Activated naive CD8-positive, alpha-beta T cell treated with anti-CD3 and anti-CD28 coated beads, Interleukin-2, amount 10 ng/mL, durations not matched to agents 7 days and 5 days (primary cell): ENCODE results near the gene MARCHF2. TPM values are rescaled to one million over a fixed set of nuclear protein-coding genes. Genes with fewer than 3 reads are reported as not detected.
"Not testable (repeated sequence)": the region's sequence is repeated elsewhere in the genome, so short reads cannot be mapped to it uniquely, and the experiment has no call there.

Experiments
- ATAC-seq: fragments of 150-1000 bp; cut with Tn5 transposase; one replicate; pipeline ENCODE4 v1.10.0; 2021; ENCODE audit warnings: low read depth, moderate library complexity
- POLR2A ChIA-PET: fragments of 350-600 bp; sonication (Branson Sonifier 250); formaldehyde crosslinking; loops from one replicate; lab custom pipeline; 2021; ENCODE audit warnings: antibody characterized with exemption; lab: Charles Lee
- DNase-seq: peaks from one replicate; pipeline ENCODE4 v3.0.0; 2021
- H3K27ac Mint-ChIP-seq: one replicate; pipeline ENCODE4 v1.8.0; 2022; ENCODE audit warnings: mild to moderate bottlenecking, mixed read lengths
- H3K27me3 Mint-ChIP-seq: one replicate; pipeline ENCODE4 v1.8.0; 2022; ENCODE audit warnings: mild to moderate bottlenecking, moderate library complexity, mixed read lengths
- H3K36me3 Mint-ChIP-seq: one replicate; pipeline ENCODE4 v1.8.0; 2021; ENCODE audit warnings: mild to moderate bottlenecking, mixed read lengths
- H3K4me1 Mint-ChIP-seq: one replicate; pipeline ENCODE4 v1.8.0; 2021; ENCODE audit warnings: mixed read lengths
- H3K4me3 Mint-ChIP-seq: one replicate; pipeline ENCODE4 v1.8.0; 2022; ENCODE audit warnings: mild to moderate bottlenecking, moderate library complexity, mixed read lengths
- H3K9me3 Mint-ChIP-seq: one replicate; pipeline ENCODE4 v1.8.0; 2021; ENCODE audit warnings: mixed read lengths
- total RNA-seq, 2 experiments: library from RNA; stranded (reverse); gene quantifications; one replicate each; pipeline ENCODE4 v1.2.3, GENCODE V29; 2021

MARCHF2 gene
- total RNA-seq, 2 experiments from 2014 or later = 23.9 to 25.0 TPM

DNA sequence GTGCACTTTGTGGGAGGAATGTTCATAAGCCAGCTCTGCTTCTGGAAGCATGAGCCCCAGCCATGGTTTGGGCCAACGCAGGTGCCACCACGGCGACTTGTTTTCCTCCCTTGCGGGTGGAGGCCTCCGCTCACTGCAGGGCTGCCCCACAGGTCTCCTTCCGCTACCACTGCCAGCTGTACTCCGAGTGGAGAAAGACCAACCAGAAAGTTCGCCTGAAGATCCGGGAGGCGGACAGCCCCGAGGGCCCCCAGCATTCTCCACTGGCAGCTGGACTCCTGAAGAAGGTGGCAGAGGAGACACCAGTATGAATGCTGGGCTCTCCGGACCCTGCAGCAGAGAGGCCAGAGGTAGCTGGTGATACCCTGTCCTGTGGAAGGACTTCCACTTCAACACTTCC is 25.1 kb downstream of the MARCHF2 start:
- POLR2A ChIA-PET = interaction anchor here (0.7 kb wide), 1 partner anchor 87 kb away, joined by 3 read pairs; no protein-coding TSS in a partner anchor
- Mint-ChIP-seq H3K4me1 (peaks cover 8% of the 10 kb centered on the region), H3K27me3 (peaks cover 1% of the 10 kb centered on the region), H3K27ac (no peak overlapping the region), H3K4me3 (no peak overlapping the region), H3K36me3 (peaks cover 4% of the 10 kb centered on the region), H3K9me3 (no peaks in the 10 kb centered on the region)
- ATAC-seq (no peak), DNase-seq (no peak)

GRCh38 chr19:8441725-8442544 is 28.8 kb downstream of the MARCHF2 start:
- Mint-ChIP-seq H3K27me3 (peaks cover 4% of the 10 kb centered on the region), H3K36me3 (peaks cover 5% of the 10 kb centered on the region), H3K27ac (no peak overlapping the region), H3K4me3 (no peak overlapping the region), H3K4me1 (peaks cover 13% of the 10 kb centered on the region), H3K9me3 (no peaks in the 10 kb centered on the region)
- POLR2A ChIA-PET = interaction anchor here (0.6 kb wide), 1 partner anchor 13 kb away, joined by 4 read pairs; no protein-coding TSS in a partner anchor
- no peak for DNase-seq
- ATAC-seq = no peak

DNA sequence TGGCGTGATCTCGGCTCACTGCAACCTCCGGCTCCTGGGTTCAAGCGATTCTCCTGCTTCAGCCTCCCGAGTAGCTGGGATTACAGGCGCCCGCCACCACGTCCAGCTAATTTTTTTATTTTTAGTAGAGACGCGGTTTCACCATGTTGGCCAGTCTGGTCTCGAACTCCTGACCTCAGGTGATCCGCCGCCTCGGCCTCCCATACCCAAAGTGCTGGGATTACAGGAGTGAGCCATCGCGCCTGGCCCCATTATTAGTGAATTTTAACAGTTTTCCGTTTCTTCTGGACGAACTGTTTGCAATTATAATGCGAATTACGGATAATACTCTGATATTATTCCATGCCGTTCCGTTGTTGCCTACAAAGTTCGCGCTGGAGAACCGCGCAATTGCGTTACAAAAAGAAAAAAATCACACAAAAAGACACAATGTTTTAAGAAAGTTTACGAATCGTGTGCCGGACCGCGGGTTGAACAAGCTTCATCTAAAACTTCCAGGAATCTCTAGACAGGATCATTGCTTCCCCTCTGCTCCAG is 31.1 kb downstream of the MARCHF2 start:
- Mint-ChIP-seq H3K36me3 (peaks cover 12% of the 10 kb centered on the region), H3K27ac (peak overlapping the region; percentile 99), H3K4me3 (peak overlapping the region; percentile 100), H3K4me1 (peaks cover 30% of the 10 kb centered on the region)
- not testable (repeated sequence) for H3K9me3 Mint-ChIP-seq, DNase-seq, H3K27me3 Mint-ChIP-seq, ATAC-seq
- POLR2A ChIA-PET = interaction anchor here (0.6 to 3.2 kb wide), 15 partner anchors 8 to 234 kb away, joined by 3 to 32 read pairs (median 5); partner anchors contain the start of genes MARCHF2 and ZNF414

- ATAC-seq (peak; percentile 96), DNase-seq (peak; percentile 100)
- peaks cover 12% of the 10 kb centered on the region for H3K36me3 Mint-ChIP-seq
- POLR2A ChIA-PET = interaction anchor here (0.6 to 3.2 kb wide), 15 partner anchors 9 to 126 kb away, joined by 3 to 32 read pairs (median 5); partner anchors contain the start of genes MARCHF2 and ZNF414
- peaks cover 4% of the 10 kb centered on the region for H3K27me3 Mint-ChIP-seq
- H3K4me1 Mint-ChIP-seq = peaks cover 33% of the 10 kb centered on the region
- peak within 1 kb of the TSS; percentile 100 for H3K4me3 Mint-ChIP-seq
- H3K9me3 Mint-ChIP-seq = no peaks in the 10 kb centered on the region
- H3K27ac Mint-ChIP-seq = peak within 1 kb of the TSS; percentile 99
Measured at GRCh38 chr19:8444677-8445487, 31.8 kb downstream of the MARCHF2 start, which contains the start of gene HNRNPM. HNRNPM (plus strand) TSS chr19:8444975; CDS start chr19:8444999, 24 bp downstream.

GRCh38 chr19:8445488-8446001 is 32.4 kb downstream of the MARCHF2 start:
- peaks cover 37% of the 10 kb centered on the region for H3K4me1 Mint-ChIP-seq
- POLR2A ChIA-PET = interaction anchor here (1.0 to 3.2 kb wide), 8 partner anchors 11 to 125 kb away, joined by 3 to 32 read pairs (median 6); partner anchors contain the start of genes MARCHF2 and ZNF414
- ATAC-seq = peak; percentile 15

DNA sequence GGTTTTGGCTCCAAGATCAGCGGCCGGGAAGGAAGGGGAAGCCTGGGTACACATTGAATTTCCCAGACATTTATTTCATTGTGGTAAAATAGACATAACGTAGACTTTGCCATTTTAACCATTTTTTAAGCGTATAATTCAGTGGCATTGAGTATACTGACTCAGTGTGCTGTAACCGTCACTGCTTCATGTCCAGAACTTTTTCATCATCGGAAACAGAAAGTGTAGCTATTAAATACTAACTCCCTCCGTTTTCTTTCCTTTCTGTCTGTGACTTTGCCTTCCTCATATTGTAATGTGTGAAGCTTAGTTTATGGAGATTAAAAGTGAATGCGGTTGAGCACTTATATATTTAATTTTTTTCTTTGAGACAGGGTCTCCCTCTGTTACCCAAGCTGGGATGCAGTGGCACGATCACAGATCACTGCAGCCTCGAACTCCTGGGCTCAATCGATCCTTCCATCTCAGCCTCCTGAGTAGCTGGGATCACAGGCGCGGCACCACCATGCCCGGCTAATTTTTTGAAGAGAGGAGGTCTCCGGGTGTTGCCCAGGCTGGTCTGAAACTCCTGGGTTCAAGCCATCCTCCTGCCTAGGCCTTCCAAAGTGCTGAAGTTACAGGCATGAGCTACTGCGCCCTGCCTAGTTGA is 33.1 kb downstream of the MARCHF2 start:
- H3K4me1 Mint-ChIP-seq = peaks cover 39% of the 10 kb centered on the region
- DNase-seq = no peak
- peaks cover 4% of the 10 kb centered on the region for H3K27me3 Mint-ChIP-seq
- ATAC-seq = no peak
- peak overlapping the region; percentile 80 for H3K27ac Mint-ChIP-seq
- peaks cover 12% of the 10 kb centered on the region for H3K36me3 Mint-ChIP-seq
- no peaks in the 10 kb centered on the region for H3K9me3 Mint-ChIP-seq
- POLR2A ChIA-PET = interaction anchor here (0.5 to 3.2 kb wide), 8 partner anchors 28 to 124 kb away, joined by 3 to 32 read pairs (median 4); partner anchors contain the start of genes MARCHF2 and ZNF414
- peak overlapping the region; percentile 87 for H3K4me3 Mint-ChIP-seq

More at GRCh38 chr19:8445488-8446001, 32.4 kb downstream of the MARCHF2 start:
- H3K27me3 Mint-ChIP-seq = peaks cover 4% of the 10 kb centered on the region
- H3K9me3 Mint-ChIP-seq = no peaks in the 10 kb centered on the region
- peaks cover 12% of the 10 kb centered on the region for H3K36me3 Mint-ChIP-seq
- peak; percentile 72 for DNase-seq
- peak overlapping the region; percentile 87 for H3K4me3 Mint-ChIP-seq
- peak overlapping the region; percentile 80 for H3K27ac Mint-ChIP-seq

DNA sequence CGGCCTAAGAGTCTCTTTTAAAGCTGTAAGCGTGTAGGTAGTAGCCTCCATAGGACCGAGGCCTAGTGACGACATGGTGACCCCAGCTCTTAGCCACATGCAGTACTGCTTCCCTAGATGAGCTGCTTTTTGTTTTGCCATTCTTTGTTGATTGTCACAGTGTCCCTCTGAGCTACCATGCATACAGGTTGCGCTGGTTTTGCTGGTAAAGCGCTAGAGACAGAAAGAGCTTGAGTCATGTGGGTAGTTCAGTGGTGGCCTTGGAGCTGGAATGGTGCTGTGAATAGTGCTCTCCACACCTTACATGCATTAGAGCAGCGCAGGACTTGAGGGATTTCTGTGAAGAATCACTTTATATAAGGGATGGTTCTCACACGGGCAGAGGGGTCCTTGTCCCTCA is 36.7 kb downstream of the MARCHF2 start:
- Mint-ChIP-seq H3K4me1 (peaks cover 60% of the 10 kb centered on the region), H3K9me3 (no peaks in the 10 kb centered on the region), H3K27ac (no peak overlapping the region), H3K27me3 (no peaks in the 10 kb centered on the region), H3K36me3 (peaks cover 19% of the 10 kb centered on the region), H3K4me3 (peak overlapping the region; percentile 8)
- POLR2A ChIA-PET = no interaction called here
- DNase-seq (no peak), ATAC-seq (no peak)

GRCh38 chr19:8451377-8451776 is 38.3 kb downstream of the MARCHF2 start:
- POLR2A ChIA-PET = no interaction called here
- peaks cover 57% of the 10 kb centered on the region for H3K4me1 Mint-ChIP-seq
- ATAC-seq (no peak), DNase-seq (no peak)
- peaks cover 20% of the 10 kb centered on the region for H3K36me3 Mint-ChIP-seq
- peak overlapping the region; percentile 39 for H3K4me3 Mint-ChIP-seq
- H3K27me3 Mint-ChIP-seq = no peaks in the 10 kb centered on the region
- H3K27ac Mint-ChIP-seq = peak overlapping the region; percentile 25
- H3K9me3 Mint-ChIP-seq = no peaks in the 10 kb centered on the region

GRCh38 chr19:8451885-8452284 is 38.8 kb downstream of the MARCHF2 start:
- DNase-seq (no peak), ATAC-seq (no peak)
- Mint-ChIP-seq H3K27me3 (no peaks in the 10 kb centered on the region), H3K36me3 (peaks cover 24% of the 10 kb centered on the region), H3K4me3 (peak overlapping the region; percentile 39), H3K27ac (no peak overlapping the region), H3K4me1 (peaks cover 58% of the 10 kb centered on the region), H3K9me3 (no peaks in the 10 kb centered on the region)
- POLR2A ChIA-PET = no interaction called here

DNA sequence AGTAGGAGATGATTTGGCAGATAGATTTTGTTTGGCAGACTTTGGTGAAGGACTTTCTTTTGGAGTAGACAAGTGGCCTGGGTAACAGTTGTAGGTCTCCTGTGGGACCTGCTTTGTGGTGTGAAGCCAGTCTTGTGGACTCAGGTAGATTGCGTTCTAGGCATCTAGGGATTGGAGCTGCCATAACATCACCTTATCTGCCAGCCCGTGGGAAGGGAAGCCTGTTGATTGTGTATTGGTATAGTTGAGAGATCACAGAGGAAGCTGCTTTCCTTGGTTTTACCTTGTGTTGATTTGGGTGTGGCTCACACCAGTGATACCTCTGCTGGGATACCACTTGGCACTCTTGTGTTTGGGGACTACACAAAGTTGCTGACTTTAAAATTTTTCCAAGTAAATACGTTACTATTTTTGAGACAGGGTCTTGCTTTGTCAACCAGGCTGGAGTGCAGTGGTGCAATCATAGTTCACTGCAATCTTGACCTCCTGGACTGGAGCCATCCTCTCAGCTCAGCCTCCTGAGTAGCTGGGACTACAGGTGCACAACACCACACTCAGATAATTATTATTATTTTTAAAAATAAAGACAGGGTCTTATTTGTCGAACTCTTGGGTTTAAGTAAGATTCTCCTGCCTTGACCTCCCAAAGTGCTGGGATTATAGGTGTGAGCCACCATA is 39.5 kb downstream of the MARCHF2 start:
- POLR2A ChIA-PET = no interaction called here
- peak overlapping the region; percentile 35 for H3K4me3 Mint-ChIP-seq

GRCh38 chr19:8453616-8454015 is 40.5 kb downstream of the MARCHF2 start:
- DNase-seq (no peak), ATAC-seq (no peak)
- no peaks in the 10 kb centered on the region for H3K9me3 Mint-ChIP-seq
- POLR2A ChIA-PET = no interaction called here
- peaks cover 49% of the 10 kb centered on the region for H3K4me1 Mint-ChIP-seq
- H3K27me3 Mint-ChIP-seq = no peaks in the 10 kb centered on the region
- H3K27ac Mint-ChIP-seq = no peak overlapping the region
- H3K4me3 Mint-ChIP-seq = no peak overlapping the region
- peaks cover 17% of the 10 kb centered on the region for H3K36me3 Mint-ChIP-seq

More for the DNA sequence above, 39.5 kb downstream of the MARCHF2 start:
- Mint-ChIP-seq H3K4me1 (peaks cover 52% of the 10 kb centered on the region), H3K27ac (peak overlapping the region; percentile 48), H3K9me3 (no peaks in the 10 kb centered on the region), H3K36me3 (peaks cover 20% of the 10 kb centered on the region), H3K27me3 (no peaks in the 10 kb centered on the region)
- ATAC-seq = no peak
- DNase-seq = no peak

DNA sequence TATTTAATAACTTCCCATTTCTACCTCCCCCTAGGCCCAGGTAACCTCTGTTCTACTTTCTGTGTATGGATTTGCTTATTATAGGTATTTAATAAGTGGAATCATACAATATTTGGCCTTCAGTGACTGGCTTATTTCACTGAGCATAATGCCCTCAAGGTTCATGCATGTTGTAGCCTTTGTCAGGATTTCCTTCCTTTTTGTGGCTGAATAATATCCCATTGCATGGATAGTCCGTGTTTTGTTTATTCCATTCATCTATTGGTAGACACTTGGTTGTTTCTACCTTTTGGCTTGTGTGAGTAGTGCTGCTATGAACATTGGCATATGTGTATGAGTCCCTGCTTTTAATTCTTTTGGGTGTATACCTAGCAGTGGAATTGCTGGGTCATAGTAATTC is 41.1 kb downstream of the MARCHF2 start:
- Mint-ChIP-seq H3K9me3 (no peaks in the 10 kb centered on the region), H3K36me3 (peaks cover 17% of the 10 kb centered on the region), H3K4me3 (no peak overlapping the region), H3K4me1 (peaks cover 46% of the 10 kb centered on the region), H3K27ac (no peak overlapping the region), H3K27me3 (no peaks in the 10 kb centered on the region)
- ATAC-seq = no peak
- POLR2A ChIA-PET = interaction anchor here (0.6 kb wide), 1 partner anchor 13 kb away, joined by 4 read pairs; no protein-coding TSS in a partner anchor
- DNase-seq = no peak
